Sigmoid colon (tissue), 7 donors: ENCODE results near the gene TRERF1. TPM values are rescaled to one million over a fixed set of nuclear protein-coding genes. Genes with fewer than 3 reads are reported as not detected.
A peak's percentile ranks its signal among the peaks of the same experiment; 100 is the strongest.

Experiments
- DNase-seq: peaks from one replicate; pipeline ENCODE4 v3.0.0-alpha.2; 2019
- H3K27ac ChIP-seq, 4 donors: fragments of 200-600 bp; sonication (generic); one replicate each; pipeline ENCODE4 v1.5.1; 2016 to 2019; ENCODE audit warnings: mild to moderate bottlenecking in 1 of 4
- H3K27me3 ChIP-seq, 3 donors: fragments of 200-600 bp; sonication (generic); one replicate each; pipeline ENCODE4 v1.5.1; 2019; ENCODE audit warnings: mild to moderate bottlenecking in 1 of 3
- H3K36me3 ChIP-seq, 4 donors: fragments of 200-600 bp; sonication (generic); one replicate each; pipeline ENCODE4 v1.5.1; 2016 to 2019
- H3K4me1 ChIP-seq, 4 donors: fragments of 200-600 bp; sonication (generic); one replicate each; pipeline ENCODE4 v1.5.1; 2017 to 2019
- H3K4me3 ChIP-seq, 4 donors: fragments of 200-600 bp; sonication (generic); one replicate each; pipeline ENCODE4 v1.5.1; 2017 to 2019; ENCODE audit warnings: mild to moderate bottlenecking in 2 of 4, moderate library complexity in 1 of 4
- H3K9me3 ChIP-seq, 4 donors: fragments of 200-600 bp in 3 of 4; sonication (generic) in 3 of 4; one replicate each; pipeline versions ENCODE4 v1.5.1 to v1.6.1; 2013 to 2019
- CTCF ChIP-seq, 4 experiments: fragments of 450-650 bp in 3 of 4; fragments of 200-600 bp in 1 of 4; IDR thresholded peaks; one replicate each; pipeline ENCODE4 v1.5.1; 2016 to 2019; ENCODE audit warnings: antibody characterized with exemption in 4 of 4, mild to moderate bottlenecking in 3 of 4, moderate library complexity in 2 of 4
- EP300 ChIP-seq, 4 donors: sonication (generic); formaldehyde crosslinking; IDR thresholded peaks; one replicate each; pipeline ENCODE4 v1.6.1; 2017; ENCODE audit warnings: antibody characterized with exemption in 4 of 4
- POLR2A ChIP-seq, 2 donors: fragments of 450-650 bp; IDR thresholded peaks; one replicate each; pipeline ENCODE4 v1.6.1; 2016; ENCODE audit warnings: antibody characterized with exemption in 2 of 2, mild to moderate bottlenecking in 2 of 2, moderate library complexity in 2 of 2
- POLR2AphosphoS5 ChIP-seq, 4 donors: sonication (generic); formaldehyde crosslinking; IDR thresholded peaks; one replicate each; pipeline ENCODE4 v1.6.1; 2017; ENCODE audit warnings: antibody characterized with exemption in 4 of 4
- WGBS, 2 donors: extraction: QIAGEN DNeasy Blood & Tissue Kit; methylation state at CpG; one replicate each; pipeline ENCODE4 v1.1.7; 2013; 5-methylcytosine and 5-hydroxymethylcytosine counted together
- intact Hi-C: fragments of 100-400 bp; cut with DNase I; formaldehyde crosslinking; loops from one replicate; pipeline ENCODE4 v1.15.1; 2023
- polyA plus RNA-seq, 3 donors: library from polyadenylated mRNA; stranded (reverse); fragments of 200-250 nt; gene quantifications; one replicate each; pipeline ENCODE4 v1.2.3, GENCODE V29; 2013
- total RNA-seq, 4 donors: library from RNA; depleted of rRNA; stranded (reverse); fragments of >200 nt; gene quantifications; one replicate each; pipeline ENCODE4 v1.1.0, GENCODE V29; 2016
- donor health status: healthy with polysubstance abuse.
- donor health status: Bipolar disorder and iron deficiency.
- donor health status: healthy.

TRERF1 gene
- total and polyA plus RNA-seq, 7 donors = 0.46 to 10.5 (median 4.6) TPM

- no peak for DNase-seq
- Histone ChIP-seq H3K27ac (peak overlapping the region; percentile 1 to 53 (median 29)), H3K27me3 (no peaks in the 10 kb centered on the region), H3K4me1 (peaks cover 0 to 26% (median 17%) of the 10 kb centered on the region in 4 donors), H3K4me3 (no peak overlapping the region), H3K9me3 (no peaks in the 10 kb centered on the region), H3K36me3 (no peaks in the 10 kb centered on the region)
- no peak for TF ChIP-seq EP300 (IDR thresholded peaks at IDR 0.05)
- no peak for TF ChIP-seq POLR2A (IDR thresholded peaks at IDR 0.05)
- TF ChIP-seq CTCF (IDR thresholded peaks at IDR 0.05) = no peak
- no peak for TF ChIP-seq POLR2AphosphoS5 (IDR thresholded peaks at IDR 0.05)
- intact Hi-C loops = no loop called here
- WGBS, 2 donors = 66 to 89% methylated on average over 6 of the region's 6 CpGs
Measured at GRCh38 chr6:42313038-42313437, 138.7 kb downstream of the TRERF1 start.

GRCh38 chr6:42307141-42307470, 144.6 kb downstream of the TRERF1 start:
- 22 to 73% methylated on average over 2 of the region's 2 CpGs for WGBS, 2 donors
- no peaks in the 10 kb centered on the region for H3K36me3 ChIP-seq
- H3K9me3 ChIP-seq = no peaks in the 10 kb centered on the region
- H3K27ac ChIP-seq = no peak overlapping the region
- intact Hi-C loops = no loop called here
- H3K4me3 ChIP-seq = no peak overlapping the region
- no peak for TF ChIP-seq POLR2AphosphoS5 (IDR thresholded peaks at IDR 0.05)
- DNase-seq = no peak
- no peaks in the 10 kb centered on the region for H3K27me3 ChIP-seq
- H3K4me1 ChIP-seq = peaks cover 0 to 5% (median 0%) of the 10 kb centered on the region in 4 donors

- Histone ChIP-seq H3K4me1 (peaks cover 0 to 8% (median 0%) of the 10 kb centered on the region in 4 donors), H3K9me3 (no peaks in the 10 kb centered on the region), H3K4me3 (no peak overlapping the region), H3K36me3 (no peaks in the 10 kb centered on the region), H3K27me3 (no peaks in the 10 kb centered on the region), H3K27ac (no peak overlapping the region)
- TF ChIP-seq POLR2A (IDR thresholded peaks at IDR 0.05) (no peak), EP300 (IDR thresholded peaks at IDR 0.05) (no peak), POLR2AphosphoS5 (IDR thresholded peaks at IDR 0.05) (no peak), CTCF (IDR thresholded peaks at IDR 0.05) (no peak)
- DNase-seq = no peak
- intact Hi-C loops = no loop called here
- WGBS, 2 donors = 37 to 80% methylated on average over 7 of the region's 7 CpGs
Measured at GRCh38 chr6:42306439-42307140, 145.1 kb downstream of the TRERF1 start.

GRCh38 chr6:42304053-42304712, 147.5 kb downstream of the TRERF1 start:
- DNase-seq = no peak
- Histone ChIP-seq H3K4me1 (peaks cover 0 to 8% (median 0%) of the 10 kb centered on the region in 4 donors), H3K9me3 (no peaks in the 10 kb centered on the region), H3K36me3 (peaks cover 0 to 11% (median 0%) of the 10 kb centered on the region in 4 donors), H3K27ac (no peak overlapping the region), H3K27me3 (no peaks in the 10 kb centered on the region), H3K4me3 (no peak overlapping the region)
- WGBS, 2 donors = 79 to 86% methylated on average over 6 of the region's 6 CpGs
- TF ChIP-seq POLR2AphosphoS5 (IDR thresholded peaks at IDR 0.05) (no peak), POLR2A (IDR thresholded peaks at IDR 0.05) (no peak), CTCF (IDR thresholded peaks at IDR 0.05) (no peak), EP300 (IDR thresholded peaks at IDR 0.05) (no peak)
- intact Hi-C loops = no loop called here

- WGBS, 2 donors = 84 to 87% methylated on average over 3 of the region's 3 CpGs
- intact Hi-C loops = no loop called here
Measured at GRCh38 chr6:42302411-42302810, 149.3 kb downstream of the TRERF1 start.

More at GRCh38 chr6:42302411-42302810, 149.3 kb downstream of the TRERF1 start:
- Histone ChIP-seq H3K36me3 (peaks cover 0 to 11% (median 0%) of the 10 kb centered on the region in 4 donors), H3K4me1 (peaks cover 0 to 8% (median 0%) of the 10 kb centered on the region in 4 donors), H3K27ac (no peak overlapping the region), H3K9me3 (no peaks in the 10 kb centered on the region), H3K27me3 (no peaks in the 10 kb centered on the region), H3K4me3 (no peak overlapping the region)
- no peak for DNase-seq
- no peak for TF ChIP-seq EP300 (IDR thresholded peaks at IDR 0.05)
- no peak for TF ChIP-seq CTCF (IDR thresholded peaks at IDR 0.05)
- no peak for TF ChIP-seq POLR2AphosphoS5 (IDR thresholded peaks at IDR 0.05)
- TF ChIP-seq POLR2A (IDR thresholded peaks at IDR 0.05) = no peak
